GM19372 (cell line): ENCODE results near the gene TUBA3D.
"Not testable (repeated sequence)": the region's sequence is repeated elsewhere in the genome, so short reads cannot be mapped to it uniquely, and the experiment has no call there.

Source experiments
- ATAC-seq: cut with Tn5 transposase; IDR thresholded peaks from one replicate; pipeline ENCODE4 v1.9.1; 2021; ENCODE audit warnings: mild to moderate bottlenecking, low read depth, moderate library complexity; ENCODE audit not compliant: unreplicated experiment

The TUBA3D gene

GRCh38 chr2:131475831-131476230, at the start of gene TUBA3D:
Gene TUBA3D, plus strand, starts transcription at chr2:131476119. Its CDS starts 81 bp downstream, at chr2:131476200.
- ATAC-seq, result no peak

GRCh38 chr2:131426727-131427126, 49.2 kb upstream of the TUBA3D start:
- no peak for ATAC-seq

- ATAC-seq, result no peak
Observed at GRCh38 chr2:131431336-131431735, 44.6 kb upstream of the TUBA3D start.

GRCh38 chr2:131440742-131441468, 35.0 kb upstream of the TUBA3D start:
- not testable (repeated sequence) for ATAC-seq

- not testable (repeated sequence) for ATAC-seq
Observed at GRCh38 chr2:131444736-131445514, 31.0 kb upstream of the TUBA3D start.

GRCh38 chr2:131445515-131445797, 30.5 kb upstream of the TUBA3D start:
- not testable (repeated sequence) for ATAC-seq

GRCh38 chr2:131445896-131446295, 30.0 kb upstream of the TUBA3D start:
- no peak for ATAC-seq

- not testable (repeated sequence) for ATAC-seq
Observed at GRCh38 chr2:131447981-131448380, 27.9 kb upstream of the TUBA3D start.

GRCh38 chr2:131451265-131451949, 24.5 kb upstream of the TUBA3D start:
- not testable (repeated sequence) for ATAC-seq

- not testable (repeated sequence) for ATAC-seq
Observed at GRCh38 chr2:131454914-131455313, 21.0 kb upstream of the TUBA3D start.

- ATAC-seq, result not testable (repeated sequence)
Observed at GRCh38 chr2:131467722-131468121, 8.2 kb upstream of the TUBA3D start.

- ATAC-seq, result not testable (repeated sequence)
Observed at GRCh38 chr2:131470944-131471343, 5.0 kb upstream of the TUBA3D start.

- not testable (repeated sequence) for ATAC-seq
Observed at GRCh38 chr2:131471624-131472023, 4.3 kb upstream of the TUBA3D start.

- not testable (repeated sequence) for ATAC-seq
Observed at GRCh38 chr2:131473266-131473665, 2.7 kb upstream of the TUBA3D start.

GRCh38 chr2:131476363-131476762, 444 bp downstream of the TUBA3D start:
- not testable (repeated sequence) for ATAC-seq

- ATAC-seq, result not testable (repeated sequence)
Observed at GRCh38 chr2:131477227-131477626, 1.3 kb downstream of the TUBA3D start.

GRCh38 chr2:131478074-131478849, 2.3 kb downstream of the TUBA3D start:
- not testable (repeated sequence) for ATAC-seq

- ATAC-seq, result not testable (repeated sequence)
Observed at GRCh38 chr2:131478850-131479461, 3.0 kb downstream of the TUBA3D start.

GRCh38 chr2:131480351-131480750, 4.4 kb downstream of the TUBA3D start:
- not testable (repeated sequence) for ATAC-seq
